ENCODE results near the gene ZNF768. TPM values are rescaled to one million over a fixed set of nuclear protein-coding genes. Genes with fewer than 3 reads are reported as not detected.

Gene ZNF768
- total and polyA plus RNA-seq, 2 of the 13 experiments (the other 11 are each of a cell fraction or from before 2014, with no cell fraction given) = 26.7 to 34.4 TPM

DNA sequence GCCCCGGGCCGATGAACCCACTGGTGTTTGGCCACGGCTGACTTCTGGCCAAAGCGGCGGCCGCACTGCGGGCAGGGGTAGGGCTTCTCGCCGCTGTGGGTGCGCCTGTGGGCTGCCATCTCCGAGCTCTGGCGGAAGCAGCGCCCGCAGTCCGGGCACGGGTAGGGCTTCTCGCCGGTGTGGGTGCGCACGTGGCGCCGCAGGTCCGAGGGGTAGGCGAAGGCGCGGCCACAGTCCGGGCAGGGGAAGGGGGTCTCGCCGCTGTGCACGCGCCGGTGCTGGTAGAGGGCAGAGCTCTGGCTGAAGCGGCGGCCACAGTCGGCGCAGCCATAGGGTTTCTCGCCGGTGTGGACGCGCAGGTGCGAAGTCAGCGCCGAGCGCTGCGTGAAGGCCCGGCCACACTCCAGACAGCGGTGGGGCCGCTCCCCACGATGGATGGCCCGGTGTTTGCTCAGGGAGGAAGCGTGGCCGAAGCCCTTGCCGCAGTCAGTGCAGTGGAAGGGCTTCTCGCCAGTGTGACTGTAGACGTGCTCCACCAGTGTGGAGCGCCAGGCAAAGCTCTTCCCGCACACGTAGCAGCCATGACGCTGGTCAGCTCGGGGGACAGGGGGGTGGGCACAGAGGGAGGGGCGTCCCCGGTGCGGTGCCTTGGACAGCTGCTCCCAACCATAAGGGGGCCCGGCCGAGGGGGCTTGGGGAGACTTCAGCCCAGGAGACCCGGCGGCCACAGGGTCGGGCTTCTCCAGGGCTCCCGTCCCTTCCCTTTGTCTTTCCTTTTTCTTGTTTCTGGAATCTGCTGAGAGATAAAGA lies 29.2 kb upstream of the ZNF768 start:
- Histone ChIP-seq H3K4me1 (ENCODE audit: insufficient read depth, low read length) (peaks cover 49% of the 10 kb centered on the region), H3K27ac (ENCODE audit: extremely low read length, insufficient read depth, low read length) (no peak overlapping the region), H3K36me3 (replicated peaks in 1 of 2; ENCODE audit: control insufficient read depth in 1 of 2, insufficient read depth in 2 of 2, low read length in 2 of 2) (peaks cover 0 to 25% of the 10 kb centered on the region in 2 experiments; a peak in 4 of 5 replicates), H2AFZ (ENCODE audit: low read length) (no peak overlapping the region), H3K4me3 (replicated peaks in 1 of 3; ENCODE audit: insufficient read depth in 1 of 3, low read depth in 2 of 3, low read length in 3 of 3) (no peak overlapping the region), H3K9ac (ENCODE audit: insufficient read depth, low read depth, low read length) (no peak overlapping the region), H3K4me2 (ENCODE audit: low read depth, low read length) (no peak overlapping the region; the same call in 1 of the 2 replicates), H3K79me2 (ENCODE audit: insufficient read depth, low read length) (peaks cover 21% of the 10 kb centered on the region), H4K20me1 (ENCODE audit: insufficient read depth, low read length) (no peaks in the 10 kb centered on the region), H3K27me3 (ENCODE audit: control insufficient read depth in 1 of 2, insufficient read depth in 2 of 2, low read length in 2 of 2) (no peaks in the 10 kb centered on the region), H3K9me3 (ENCODE audit: low read length) (no peaks in the 10 kb centered on the region)
- no peak for FAIRE-seq
- in situ Hi-C loops (cut with HindIII; ENCODE audit: extremely low pct_ligation_motif_present, low pct_unique_long_range_greater_than_20kb) (no loop called here), intact Hi-C loops (cut with micrococcal nuclease; ENCODE audit: unreplicated experiment) (loop anchor here (5.0 kb wide), 1 partner anchor 42 kb away; no protein-coding TSS in a partner anchor)
- DNase-seq (ENCODE audit: low spot score) = no peak
- ChIA-PET CTCF (ENCODE audit: low intra/inter-chr PET ratio, low total read pairs) (no interaction called here), POLR2A (interaction anchor here (0.7 to 1.5 kb wide), 4 partner anchors 16 to 199 kb away, joined by 3 to 4 read pairs (median 3); partner anchors contain the start of genes DCTPP1 and ZNF688)
- 97% methylated on average over 69 of the region's 69 CpGs for WGBS (ENCODE audit: low lambda C conversion rate)
- BruUV-seq (replicated peaks) = no TSS peak
- ATAC-seq = no peak
- no peak for TF ChIP-seq CAMTA2 (CRISPR knock-in tag; IDR thresholded peaks at IDR 0.05; ENCODE audit: borderline replicate concordance)
- no peak for TF ChIP-seq ZC3H4 (CRISPR knock-in tag; IDR thresholded peaks at IDR 0.05; ENCODE audit: borderline replicate concordance)
- no peak for TF ChIP-seq KDM5B (CRISPR knock-in tag; IDR thresholded peaks at IDR 0.05; ENCODE audit: borderline replicate concordance)
- TF ChIP-seq HOXA3 (CRISPR knock-in tag; IDR thresholded peaks at IDR 0.05) = peak; percentile 31; the same call in 1 of the 2 replicates
- TF ChIP-seq, protein P1, sequence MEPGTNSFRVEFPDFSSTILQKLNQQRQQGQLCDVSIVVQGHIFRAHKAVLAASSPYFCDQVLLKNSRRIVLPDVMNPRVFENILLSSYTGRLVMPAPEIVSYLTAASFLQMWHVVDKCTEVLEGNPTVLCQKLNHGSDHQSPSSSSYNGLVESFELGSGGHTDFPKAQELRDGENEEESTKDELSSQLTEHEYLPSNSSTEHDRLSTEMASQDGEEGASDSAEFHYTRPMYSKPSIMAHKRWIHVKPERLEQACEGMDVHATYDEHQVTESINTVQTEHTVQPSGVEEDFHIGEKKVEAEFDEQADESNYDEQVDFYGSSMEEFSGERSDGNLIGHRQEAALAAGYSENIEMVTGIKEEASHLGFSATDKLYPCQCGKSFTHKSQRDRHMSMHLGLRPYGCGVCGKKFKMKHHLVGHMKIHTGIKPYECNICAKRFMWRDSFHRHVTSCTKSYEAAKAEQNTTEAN (CRISPR knock-in tag; conservative IDR thresholded peaks at IDR 0.05) = no peak
- TF ChIP-seq TBX2 (CRISPR knock-in tag; IDR thresholded peaks at IDR 0.05; ENCODE audit: borderline replicate concordance) = 0 out of 2 replicates have a peak, but pooled peaks have one; percentile 34
- TF ChIP-seq NFKB2 (CRISPR knock-in tag; IDR thresholded peaks at IDR 0.05; ENCODE audit: borderline replicate concordance) = no peak
- TF ChIP-seq ZNF724P (CRISPR knock-in tag; IDR thresholded peaks at IDR 0.05; ENCODE audit: borderline replicate concordance) = no peak
- peak; percentile 48; the same call in 1 of the 2 replicates for TF ChIP-seq ZBTB38 (CRISPR knock-in tag; IDR thresholded peaks at IDR 0.05)
- peak; percentile 59 for TF ChIP-seq SRSF4 (IDR thresholded peaks at IDR 0.05; ENCODE audit: low read depth, low read length, poor library complexity, severe bottlenecking)
- no peak for TF ChIP-seq SMARCE1 (IDR thresholded peaks at IDR 0.05; ENCODE audit: borderline replicate concordance)
- TF ChIP-seq GZF1 (CRISPR knock-in tag; IDR thresholded peaks at IDR 0.05) = no peak
- TF ChIP-seq, protein P2, sequence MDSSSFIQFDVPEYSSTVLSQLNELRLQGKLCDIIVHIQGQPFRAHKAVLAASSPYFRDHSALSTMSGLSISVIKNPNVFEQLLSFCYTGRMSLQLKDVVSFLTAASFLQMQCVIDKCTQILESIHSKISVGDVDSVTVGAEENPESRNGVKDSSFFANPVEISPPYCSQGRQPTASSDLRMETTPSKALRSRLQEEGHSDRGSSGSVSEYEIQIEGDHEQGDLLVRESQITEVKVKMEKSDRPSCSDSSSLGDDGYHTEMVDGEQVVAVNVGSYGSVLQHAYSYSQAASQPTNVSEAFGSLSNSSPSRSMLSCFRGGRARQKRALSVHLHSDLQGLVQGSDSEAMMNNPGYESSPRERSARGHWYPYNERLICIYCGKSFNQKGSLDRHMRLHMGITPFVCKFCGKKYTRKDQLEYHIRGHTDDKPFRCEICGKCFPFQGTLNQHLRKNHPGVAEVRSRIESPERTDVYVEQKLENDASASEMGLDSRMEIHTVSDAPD (CRISPR knock-in tag; IDR thresholded peaks at IDR 0.05) = no peak
- TF ChIP-seq ZNF431 (CRISPR knock-in tag; IDR thresholded peaks at IDR 0.05; ENCODE audit: borderline replicate concordance, low read depth) = no peak
- TF ChIP-seq, protein P3, sequence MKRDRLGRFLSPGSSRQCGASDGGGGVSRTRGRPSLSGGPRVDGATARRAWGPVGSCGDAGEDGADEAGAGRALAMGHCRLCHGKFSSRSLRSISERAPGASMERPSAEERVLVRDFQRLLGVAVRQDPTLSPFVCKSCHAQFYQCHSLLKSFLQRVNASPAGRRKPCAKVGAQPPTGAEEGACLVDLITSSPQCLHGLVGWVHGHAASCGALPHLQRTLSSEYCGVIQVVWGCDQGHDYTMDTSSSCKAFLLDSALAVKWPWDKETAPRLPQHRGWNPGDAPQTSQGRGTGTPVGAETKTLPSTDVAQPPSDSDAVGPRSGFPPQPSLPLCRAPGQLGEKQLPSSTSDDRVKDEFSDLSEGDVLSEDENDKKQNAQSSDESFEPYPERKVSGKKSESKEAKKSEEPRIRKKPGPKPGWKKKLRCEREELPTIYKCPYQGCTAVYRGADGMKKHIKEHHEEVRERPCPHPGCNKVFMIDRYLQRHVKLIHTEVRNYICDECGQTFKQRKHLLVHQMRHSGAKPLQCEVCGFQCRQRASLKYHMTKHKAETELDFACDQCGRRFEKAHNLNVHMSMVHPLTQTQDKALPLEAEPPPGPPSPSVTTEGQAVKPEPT (CRISPR knock-in tag; IDR thresholded peaks at IDR 0.05; ENCODE audit: low read depth) = no peak
- TF ChIP-seq, protein P4, sequence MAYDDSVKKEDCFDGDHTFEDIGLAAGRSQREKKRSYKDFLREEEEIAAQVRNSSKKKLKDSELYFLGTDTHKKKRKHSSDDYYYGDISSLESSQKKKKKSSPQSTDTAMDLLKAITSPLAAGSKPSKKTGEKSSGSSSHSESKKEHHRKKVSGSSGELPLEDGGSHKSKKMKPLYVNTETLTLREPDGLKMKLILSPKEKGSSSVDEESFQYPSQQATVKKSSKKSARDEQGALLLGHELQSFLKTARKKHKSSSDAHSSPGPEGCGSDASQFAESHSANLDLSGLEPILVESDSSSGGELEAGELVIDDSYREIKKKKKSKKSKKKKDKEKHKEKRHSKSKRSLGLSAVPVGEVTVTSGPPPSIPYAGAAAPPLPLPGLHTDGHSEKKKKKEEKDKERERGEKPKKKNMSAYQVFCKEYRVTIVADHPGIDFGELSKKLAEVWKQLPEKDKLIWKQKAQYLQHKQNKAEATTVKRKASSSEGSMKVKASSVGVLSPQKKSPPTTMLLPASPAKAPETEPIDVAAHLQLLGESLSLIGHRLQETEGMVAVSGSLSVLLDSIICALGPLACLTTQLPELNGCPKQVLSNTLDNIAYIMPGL (CRISPR knock-in tag; IDR thresholded peaks at IDR 0.05; ENCODE audit: borderline replicate concordance in 1 of 2, low read depth in 1 of 2) = no peak

Data from HepG2 (cell line).